ENCODE results near the gene SFSWAP. TPM values are rescaled to one million over a fixed set of nuclear protein-coding genes. Genes with fewer than 3 reads are reported as not detected.
"Not testable (repeated sequence)": the region's sequence is repeated elsewhere in the genome, so short reads cannot be mapped to it uniquely, and the experiment has no call there.

The SFSWAP gene
- total RNA-seq, 1 donor, result 59.0 TPM

GRCh38 chr12:131770120-131770519 is 59.2 kb downstream of the SFSWAP start:
- Histone ChIP-seq H3K27me3 (ENCODE audit: insufficient read depth, low read length) (no peaks in the 10 kb centered on the region), H3K9me3 (ENCODE audit: low read depth, low read length) (no peaks in the 10 kb centered on the region), H3K4me3 (ENCODE audit: low read length) (no peak overlapping the region), H3K4me1 (ENCODE audit: insufficient read depth, low read length) (peaks cover 25% of the 10 kb centered on the region)

GRCh38 chr12:131771965-131772364 is 61.1 kb downstream of the SFSWAP start:
- Histone ChIP-seq H3K4me1 (ENCODE audit: insufficient read depth, low read length) (peaks cover 40% of the 10 kb centered on the region), H3K4me3 (ENCODE audit: low read length) (no peak overlapping the region), H3K27me3 (ENCODE audit: insufficient read depth, low read length) (no peaks in the 10 kb centered on the region), H3K9me3 (ENCODE audit: low read depth, low read length) (no peaks in the 10 kb centered on the region)

- peaks cover 40% of the 10 kb centered on the region for H3K4me1 ChIP-seq (ENCODE audit: insufficient read depth, low read length)
- no peaks in the 10 kb centered on the region for H3K9me3 ChIP-seq (ENCODE audit: low read depth, low read length)
- no peaks in the 10 kb centered on the region for H3K27me3 ChIP-seq (ENCODE audit: insufficient read depth, low read length)
- no peak overlapping the region for H3K4me3 ChIP-seq (ENCODE audit: low read length)
Measured at GRCh38 chr12:131773582-131774221, 62.8 kb downstream of the SFSWAP start.

GRCh38 chr12:131774576-131775391 is 63.9 kb downstream of the SFSWAP start:
- Histone ChIP-seq H3K9me3 (ENCODE audit: low read depth, low read length) (no peaks in the 10 kb centered on the region), H3K4me3 (ENCODE audit: low read length) (no peak overlapping the region), H3K4me1 (ENCODE audit: insufficient read depth, low read length) (peaks cover 40% of the 10 kb centered on the region), H3K27me3 (ENCODE audit: insufficient read depth, low read length) (no peaks in the 10 kb centered on the region)

GRCh38 chr12:131775392-131776236 is 64.7 kb downstream of the SFSWAP start:
- no peaks in the 10 kb centered on the region for H3K9me3 ChIP-seq (ENCODE audit: low read depth, low read length)
- H3K27me3 ChIP-seq (ENCODE audit: insufficient read depth, low read length), result no peaks in the 10 kb centered on the region
- H3K4me3 ChIP-seq (ENCODE audit: low read length), result no peak overlapping the region
- H3K4me1 ChIP-seq (ENCODE audit: insufficient read depth, low read length), result peaks cover 40% of the 10 kb centered on the region

- no peaks in the 10 kb centered on the region for H3K27me3 ChIP-seq (ENCODE audit: insufficient read depth, low read length)
- H3K4me3 ChIP-seq (ENCODE audit: low read length), result no peak overlapping the region
- H3K9me3 ChIP-seq (ENCODE audit: low read depth, low read length), result no peaks in the 10 kb centered on the region
- peaks cover 40% of the 10 kb centered on the region for H3K4me1 ChIP-seq (ENCODE audit: insufficient read depth, low read length)
Measured at GRCh38 chr12:131776237-131776889, 65.5 kb downstream of the SFSWAP start.

- H3K27me3 ChIP-seq (ENCODE audit: insufficient read depth, low read length); H3K9me3 ChIP-seq (ENCODE audit: low read depth, low read length); H3K4me3 ChIP-seq (ENCODE audit: low read length): not testable (repeated sequence)
- H3K4me1 ChIP-seq (ENCODE audit: insufficient read depth, low read length), result peaks cover 36% of the 10 kb centered on the region
Measured at GRCh38 chr12:131777269-131777668, 66.4 kb downstream of the SFSWAP start.

- Histone ChIP-seq H3K27me3 (ENCODE audit: insufficient read depth, low read length) (no peaks in the 10 kb centered on the region), H3K9me3 (ENCODE audit: low read depth, low read length) (no peaks in the 10 kb centered on the region)
Measured at GRCh38 chr12:131779027-131779426, 68.1 kb downstream of the SFSWAP start.

GRCh38 chr12:131782061-131782460 is 71.2 kb downstream of the SFSWAP start:
- Histone ChIP-seq H3K9me3 (ENCODE audit: low read depth, low read length) (no peaks in the 10 kb centered on the region), H3K4me3 (ENCODE audit: low read length) (no peak overlapping the region), H3K27me3 (ENCODE audit: insufficient read depth, low read length) (no peaks in the 10 kb centered on the region), H3K4me1 (ENCODE audit: insufficient read depth, low read length) (no peaks in the 10 kb centered on the region)

More at GRCh38 chr12:131779027-131779426, 68.1 kb downstream of the SFSWAP start:
- Histone ChIP-seq H3K4me3 (ENCODE audit: low read length) (no peak overlapping the region), H3K4me1 (ENCODE audit: insufficient read depth, low read length) (peaks cover 19% of the 10 kb centered on the region)

GRCh38 chr12:131783915-131784541 is 73.1 kb downstream of the SFSWAP start:
- Histone ChIP-seq H3K9me3 (ENCODE audit: low read depth, low read length) (no peaks in the 10 kb centered on the region), H3K27me3 (ENCODE audit: insufficient read depth, low read length) (no peaks in the 10 kb centered on the region), H3K4me3 (ENCODE audit: low read length) (no peak overlapping the region), H3K4me1 (ENCODE audit: insufficient read depth, low read length) (no peaks in the 10 kb centered on the region)

- Histone ChIP-seq H3K9me3 (ENCODE audit: low read depth, low read length) (no peaks in the 10 kb centered on the region), H3K4me3 (ENCODE audit: low read length) (no peak overlapping the region), H3K4me1 (ENCODE audit: insufficient read depth, low read length) (no peaks in the 10 kb centered on the region), H3K27me3 (ENCODE audit: insufficient read depth, low read length) (no peaks in the 10 kb centered on the region)
Measured at GRCh38 chr12:131784909-131785762, 74.2 kb downstream of the SFSWAP start.

GRCh38 chr12:131785763-131786330 is 75.0 kb downstream of the SFSWAP start:
- Histone ChIP-seq H3K4me1 (ENCODE audit: insufficient read depth, low read length) (no peaks in the 10 kb centered on the region), H3K9me3 (ENCODE audit: low read depth, low read length) (no peaks in the 10 kb centered on the region), H3K4me3 (ENCODE audit: low read length) (no peak overlapping the region), H3K27me3 (ENCODE audit: insufficient read depth, low read length) (no peaks in the 10 kb centered on the region)

GRCh38 chr12:131786331-131786730 is 75.4 kb downstream of the SFSWAP start:
- no peak overlapping the region for H3K4me3 ChIP-seq (ENCODE audit: low read length)
- no peaks in the 10 kb centered on the region for H3K27me3 ChIP-seq (ENCODE audit: insufficient read depth, low read length)
- H3K4me1 ChIP-seq (ENCODE audit: insufficient read depth, low read length), result no peaks in the 10 kb centered on the region
- H3K9me3 ChIP-seq (ENCODE audit: low read depth, low read length), result no peaks in the 10 kb centered on the region

Data from mononuclear cell (primary cell).